ENCODE results near the gene ZFP2. TPM values are rescaled to one million over a fixed set of nuclear protein-coding genes. Genes with fewer than 3 reads are reported as not detected.
"Not testable (repeated sequence)": the region's sequence is repeated elsewhere in the genome, so short reads cannot be mapped to it uniquely, and the experiment has no call there.

Gene ZFP2
- total RNA-seq, 1 experiment from 2014 or later, result 0.52 TPM

GRCh38 chr5:178859625-178860521, 35.8 kb upstream of the ZFP2 start, which contains the start of gene ZNF354B:
ZNF354B (plus strand) TSS chr5:178859953; CDS start chr5:178861048, 1,095 bp downstream.
- H3K27me3 Mint-ChIP-seq (ENCODE audit: low read depth), result peaks cover 4% of the 10 kb centered on the region
- Histone ChIP-seq H3K23ac (ENCODE audit: insufficient read length, low read depth, low read length) (no peak within 1 kb of the TSS), H3K23me2 (ENCODE audit: insufficient read length, low read depth, low read length, poor library complexity, severe bottlenecking) (no peaks in the 10 kb centered on the region), H4K91ac (ENCODE audit: insufficient read length, low read depth, low read length) (no peak within 1 kb of the TSS), H2BK5ac (ENCODE audit: insufficient read length, low read length) (no peak within 1 kb of the TSS), H2BK20ac (ENCODE audit: low read depth, low read length, poor library complexity, severe bottlenecking) (no peak within 1 kb of the TSS), H3K4ac (ENCODE audit: low read depth, low read length) (no peak within 1 kb of the TSS), H2AK5ac (ENCODE audit: insufficient read length, low read length) (no peak within 1 kb of the TSS), H3K79me2 (ENCODE audit: insufficient read depth, low read length) (peaks cover 6% of the 10 kb centered on the region), H2BK120ac (ENCODE audit: low read depth, low read length, poor library complexity, severe bottlenecking) (no peak within 1 kb of the TSS), H3T11ph (ENCODE audit: low read length) (no peak within 1 kb of the TSS), H3K4me2 (ENCODE audit: insufficient read depth, insufficient read length, low read length) (no peak within 1 kb of the TSS), H3K9me3 (ENCODE audit: control insufficient read depth, low read depth, low read length) (no peaks in the 10 kb centered on the region), H3K27ac (ENCODE audit: insufficient read length, low read depth, low read length) (no peak within 1 kb of the TSS), H3K56ac (ENCODE audit: insufficient read length, low read depth, low read length) (no peak within 1 kb of the TSS), H3K9ac (ENCODE audit: extremely low read depth, insufficient read length, low read length) (no peak within 1 kb of the TSS), H2BK15ac (ENCODE audit: low read depth, low read length) (no peak within 1 kb of the TSS), H3K27me3 (ENCODE audit: insufficient read depth, low read length) (no peaks in the 10 kb centered on the region), H3K4me1 (ENCODE audit: insufficient read depth, low read length) (no peaks in the 10 kb centered on the region), H3K79me1 (ENCODE audit: insufficient read depth, low read depth, low read length, poor library complexity, severe bottlenecking) (no peaks in the 10 kb centered on the region), H3K18ac (ENCODE audit: insufficient read length, low read depth, low read length) (no peak within 1 kb of the TSS), H2AFZ (ENCODE audit: low read length) (no peak within 1 kb of the TSS), H4K20me1 (ENCODE audit: control insufficient read depth, insufficient read depth, insufficient read length) (no peaks in the 10 kb centered on the region), H4K5ac (ENCODE audit: insufficient read length, low read depth, low read length) (no peak within 1 kb of the TSS), H2BK12ac (ENCODE audit: insufficient read length, low read depth, low read length) (no peak within 1 kb of the TSS), H4K8ac (replicated peaks; ENCODE audit: insufficient read length, low read depth, low read length) (no peak within 1 kb of the TSS), H3K14ac (ENCODE audit: insufficient read depth, low read length) (no peak within 1 kb of the TSS)
- H3K4me3 Mint-ChIP-seq, result peak within 1 kb of the TSS; percentile 72 to 83
- H3K36me3 Mint-ChIP-seq (ENCODE audit: insufficient read depth in 1 of 3, low read depth in 3 of 3), result peaks cover 11 to 16% (median 14%) of the 10 kb centered on the region in 3 experiments
- WGBS (ENCODE audit: extremely low coverage, insufficient read length, low lambda C conversion rate), result no CpG with 5 or more reads among the region's 86 CpGs
- H3K9me3 Mint-ChIP-seq, result peaks cover under 1 to 3% of the 10 kb centered on the region in 2 experiments; a peak in 3 of 5 replicates
- 0 out of 7 replicates have a peak within 1 kb of the TSS, but pooled peaks of 1 of the 3 experiments have one; percentile 31 for H3K27ac Mint-ChIP-seq
- no peak; the same call in 2 of the 3 replicates for TF ChIP-seq CTCF (conservative IDR thresholded peaks at IDR 0.05)
- peaks cover 8 to 17% of the 10 kb centered on the region in 2 experiments for H3K4me1 Mint-ChIP-seq
- DNase-seq, result peak; percentile 96

GRCh38 chr5:178860615-178861014, 35.1 kb upstream of the ZFP2 start:
- not testable (repeated sequence) for H2AK5ac ChIP-seq (ENCODE audit: insufficient read length, low read length); H3K9me3 ChIP-seq (ENCODE audit: control insufficient read depth, low read depth, low read length); H4K5ac ChIP-seq (ENCODE audit: insufficient read length, low read depth, low read length); H3T11ph ChIP-seq (ENCODE audit: low read length); H2BK15ac ChIP-seq (ENCODE audit: low read depth, low read length); H3K56ac ChIP-seq (ENCODE audit: insufficient read length, low read depth, low read length); H3K23ac ChIP-seq (ENCODE audit: insufficient read length, low read depth, low read length); H2BK20ac ChIP-seq (ENCODE audit: low read depth, low read length, poor library complexity, severe bottlenecking); H3K79me1 ChIP-seq (ENCODE audit: insufficient read depth, low read depth, low read length, poor library complexity, severe bottlenecking); H2BK12ac ChIP-seq (ENCODE audit: insufficient read length, low read depth, low read length); H3K9ac ChIP-seq (ENCODE audit: extremely low read depth, insufficient read length, low read length); H3K4ac ChIP-seq (ENCODE audit: low read depth, low read length); H4K91ac ChIP-seq (ENCODE audit: insufficient read length, low read depth, low read length); H2AFZ ChIP-seq (ENCODE audit: low read length); H3K4me1 ChIP-seq (ENCODE audit: insufficient read depth, low read length); H3K9me3 Mint-ChIP-seq; H3K23me2 ChIP-seq (ENCODE audit: insufficient read length, low read depth, low read length, poor library complexity, severe bottlenecking); H3K14ac ChIP-seq (ENCODE audit: insufficient read depth, low read length); H3K27me3 ChIP-seq (ENCODE audit: insufficient read depth, low read length); H4K20me1 ChIP-seq (ENCODE audit: control insufficient read depth, insufficient read depth, insufficient read length); H3K4me2 ChIP-seq (ENCODE audit: insufficient read depth, insufficient read length, low read length); H2BK5ac ChIP-seq (ENCODE audit: insufficient read length, low read length); H3K18ac ChIP-seq (ENCODE audit: insufficient read length, low read depth, low read length); H3K79me2 ChIP-seq (ENCODE audit: insufficient read depth, low read length); H3K27ac ChIP-seq (ENCODE audit: insufficient read length, low read depth, low read length); H2BK120ac ChIP-seq (ENCODE audit: low read depth, low read length, poor library complexity, severe bottlenecking); H3K27me3 Mint-ChIP-seq (ENCODE audit: low read depth); H3K27ac Mint-ChIP-seq; DNase-seq; H4K8ac ChIP-seq (replicated peaks; ENCODE audit: insufficient read length, low read depth, low read length)
- no CpG with 5 or more reads among the region's 31 CpGs for WGBS (ENCODE audit: extremely low coverage, insufficient read length, low lambda C conversion rate)
- Mint-ChIP-seq H3K4me1 (peaks cover 8 to 17% of the 10 kb centered on the region in 2 experiments), H3K4me3 (peak overlapping the region; percentile 72 to 83; a peak in 4 of 5 replicates), H3K36me3 (ENCODE audit: insufficient read depth in 1 of 3, low read depth in 3 of 3) (peaks cover 15 to 18% (median 15%) of the 10 kb centered on the region in 3 experiments)
